ENCODE results near the gene GSK3B. TPM values are rescaled to one million over a fixed set of nuclear protein-coding genes. Genes with fewer than 3 reads are reported as not detected.

GSK3B gene
- total and polyA plus RNA-seq, 2 experiments from 2014 or later, result 29.0 to 45.3 TPM

GRCh38 chr3:120098710-120099109 lies 4.5 kb upstream of the GSK3B start:
- H3K79me2 ChIP-seq (replicated peaks; ENCODE audit: insufficient read depth), result peaks cover 52% of the 10 kb centered on the region
- TF ChIP-seq REST (IDR thresholded peaks at IDR 0.05; ENCODE audit: unreplicated experiment) (no peak), JUNB (IDR thresholded peaks at IDR 0.05; ENCODE audit: unreplicated experiment) (no peak), ZNF462 (CRISPR knock-in tag; IDR thresholded peaks at IDR 0.05) (no peak), CTCF (conservative IDR thresholded peaks at IDR 0.05; ENCODE audit: low read depth in 2 of 2) (no peak), STAT1 (IDR thresholded peaks at IDR 0.05; ENCODE audit: unreplicated experiment) (no peak), POLR2AphosphoS5 (IDR thresholded peaks at IDR 0.05; ENCODE audit: low read depth) (no peak), ZNF114 (CRISPR knock-in tag; IDR thresholded peaks at IDR 0.05) (no peak), CREB1 (CRISPR knock-in tag; IDR thresholded peaks at IDR 0.05; ENCODE audit: low read depth) (no peak), ZNF331 (CRISPR knock-in tag; IDR thresholded peaks at IDR 0.05; ENCODE audit: low read depth) (no peak), NANOG (IDR thresholded peaks at IDR 0.05; ENCODE audit: borderline replicate concordance) (no peak), ETS1 (IDR thresholded peaks at IDR 0.05) (no peak), EZH2phosphoT487 (IDR thresholded peaks at IDR 0.05; ENCODE audit: unreplicated experiment) (no peak), EZH2 (IDR thresholded peaks at IDR 0.05; ENCODE audit: low read depth, unreplicated experiment) (no peak)
- Mint-ChIP-seq H3K4me3 (no peak overlapping the region), H3K27me3 (ENCODE audit: insufficient read depth, low read depth, poor library complexity) (peaks cover 12% of the 10 kb centered on the region), H3K9me3 (no peaks in the 10 kb centered on the region), H3K36me3 (ENCODE audit: low read depth) (peaks cover 40% of the 10 kb centered on the region), H3K27ac (no peak overlapping the region), H3K4me1 (peaks cover 10% of the 10 kb centered on the region; the same call in 2 of the 3 replicates)
- no peak overlapping the region for H3K4me3 ChIP-seq
- DNase-seq (ENCODE audit: low spot score) (no peak), ATAC-seq (no peak)
- peaks cover 6% of the 10 kb centered on the region for H3K36me3 ChIP-seq (ENCODE audit: insufficient read depth)
- no peaks in the 10 kb centered on the region for H3K27me3 ChIP-seq (ENCODE audit: insufficient read depth)
- no peak overlapping the region for H2AFZ ChIP-seq
- H4K20me1 ChIP-seq (replicated peaks; ENCODE audit: insufficient read depth), result no peaks in the 10 kb centered on the region; the same call in 1 of the 2 replicates
- no peaks in the 10 kb centered on the region; the same call in 1 of the 2 replicates for H3K4me1 ChIP-seq (ENCODE audit: insufficient read depth)
- no peaks in the 10 kb centered on the region for H3F3A ChIP-seq (replicated peaks; ENCODE audit: low read depth)
- H3K27ac ChIP-seq (ENCODE audit: low read depth), result no peak overlapping the region
- H3K4me2 ChIP-seq, result no peak overlapping the region
- H3K9me2 ChIP-seq (ENCODE audit: insufficient read depth), result no peaks in the 10 kb centered on the region

All from GM23338 (cell line).